ENCODE results near the gene PDE6C. TPM values are rescaled to one million over a fixed set of nuclear protein-coding genes. Genes with fewer than 3 reads are reported as not detected.
A peak's percentile ranks its signal among the peaks of the same experiment; 100 is the strongest.

The PDE6C gene
- total and polyA plus RNA-seq, 4 donors = not detected

DNA sequence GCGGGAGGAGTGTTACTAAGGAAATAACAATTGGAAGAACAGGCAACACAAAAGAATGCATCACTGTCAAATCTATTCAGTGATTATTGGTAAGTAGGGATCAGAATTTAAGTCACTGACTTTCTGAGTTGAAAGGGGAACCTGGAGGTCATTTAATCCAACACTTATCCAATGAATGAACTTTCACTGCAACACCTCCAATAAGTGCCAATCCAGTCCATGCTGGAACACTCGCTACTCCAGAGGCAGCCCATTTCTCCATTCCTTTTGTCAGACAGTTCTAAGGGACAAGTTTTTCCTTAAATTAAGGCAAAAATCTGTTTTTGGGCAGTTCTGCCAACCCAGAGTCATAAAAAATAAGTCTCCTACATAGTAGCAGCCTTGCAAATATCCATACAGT is 60.6 kb downstream of the PDE6C start:
- no peaks in the 10 kb centered on the region for H3K27me3 ChIP-seq (ENCODE audit: control insufficient read depth in 4 of 4, insufficient read depth in 4 of 4, low read length in 3 of 4)
- H3K9me3 ChIP-seq (ENCODE audit: control insufficient read depth in 4 of 4, low read length in 3 of 4) = no peaks in the 10 kb centered on the region
- H3K9ac ChIP-seq (ENCODE audit: low read depth in 1 of 2, low read length in 2 of 2) = no peak overlapping the region
- WGBS = 48% methylated on average over 2 of the region's 2 CpGs
- DNase-seq (ENCODE audit: low spot score) = no peak
- peaks cover 0 to 3% (median 1%) of the 10 kb centered on the region in 4 donors for H3K36me3 ChIP-seq (ENCODE audit: control insufficient read depth in 4 of 4, insufficient read depth in 3 of 4, low read depth in 1 of 4, low read length in 3 of 4)
- TF ChIP-seq YY1 (IDR thresholded peaks at IDR 0.05) (no peak), RXRA (IDR thresholded peaks at IDR 0.05) (peak; percentile 5 to 14), NR2F2 (IDR thresholded peaks at IDR 0.05) (no peak), EGR1 (IDR thresholded peaks at IDR 0.05; ENCODE audit: low read depth in 2 of 2) (no peak), SP1 (IDR thresholded peaks at IDR 0.05) (no peak), FOXA2 (IDR thresholded peaks at IDR 0.05) (no peak), HNF4A (conservative IDR thresholded peaks at IDR 0.05) (peak in 1 of 2 donors; percentile 7), JUND (IDR thresholded peaks at IDR 0.05) (no peak), FOXA1 (IDR thresholded peaks at IDR 0.05) (no peak)
- TF ChIP-seq, protein P1, sequence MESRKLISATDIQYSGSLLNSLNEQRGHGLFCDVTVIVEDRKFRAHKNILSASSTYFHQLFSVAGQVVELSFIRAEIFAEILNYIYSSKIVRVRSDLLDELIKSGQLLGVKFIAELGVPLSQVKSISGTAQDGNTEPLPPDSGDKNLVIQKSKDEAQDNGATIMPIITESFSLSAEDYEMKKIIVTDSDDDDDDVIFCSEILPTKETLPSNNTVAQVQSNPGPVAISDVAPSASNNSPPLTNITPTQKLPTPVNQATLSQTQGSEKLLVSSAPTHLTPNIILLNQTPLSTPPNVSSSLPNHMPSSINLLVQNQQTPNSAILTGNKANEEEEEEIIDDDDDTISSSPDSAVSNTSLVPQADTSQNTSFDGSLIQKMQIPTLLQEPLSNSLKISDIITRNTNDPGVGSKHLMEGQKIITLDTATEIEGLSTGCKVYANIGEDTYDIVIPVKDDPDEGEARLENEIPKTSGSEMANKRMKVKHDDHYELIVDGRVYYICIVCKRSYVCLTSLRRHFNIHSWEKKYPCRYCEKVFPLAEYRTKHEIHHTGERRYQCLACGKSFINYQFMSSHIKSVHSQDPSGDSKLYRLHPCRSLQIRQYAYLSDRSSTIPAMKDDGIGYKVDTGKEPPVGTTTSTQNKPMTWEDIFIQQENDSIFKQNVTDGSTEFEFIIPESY (IDR thresholded peaks at IDR 0.05) = no peak
- TF ChIP-seq, protein P2, sequence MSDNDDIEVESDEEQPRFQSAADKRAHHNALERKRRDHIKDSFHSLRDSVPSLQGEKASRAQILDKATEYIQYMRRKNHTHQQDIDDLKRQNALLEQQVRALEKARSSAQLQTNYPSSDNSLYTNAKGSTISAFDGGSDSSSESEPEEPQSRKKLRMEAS (IDR thresholded peaks at IDR 0.05) = no peak
- TF ChIP-seq, protein P3, sequence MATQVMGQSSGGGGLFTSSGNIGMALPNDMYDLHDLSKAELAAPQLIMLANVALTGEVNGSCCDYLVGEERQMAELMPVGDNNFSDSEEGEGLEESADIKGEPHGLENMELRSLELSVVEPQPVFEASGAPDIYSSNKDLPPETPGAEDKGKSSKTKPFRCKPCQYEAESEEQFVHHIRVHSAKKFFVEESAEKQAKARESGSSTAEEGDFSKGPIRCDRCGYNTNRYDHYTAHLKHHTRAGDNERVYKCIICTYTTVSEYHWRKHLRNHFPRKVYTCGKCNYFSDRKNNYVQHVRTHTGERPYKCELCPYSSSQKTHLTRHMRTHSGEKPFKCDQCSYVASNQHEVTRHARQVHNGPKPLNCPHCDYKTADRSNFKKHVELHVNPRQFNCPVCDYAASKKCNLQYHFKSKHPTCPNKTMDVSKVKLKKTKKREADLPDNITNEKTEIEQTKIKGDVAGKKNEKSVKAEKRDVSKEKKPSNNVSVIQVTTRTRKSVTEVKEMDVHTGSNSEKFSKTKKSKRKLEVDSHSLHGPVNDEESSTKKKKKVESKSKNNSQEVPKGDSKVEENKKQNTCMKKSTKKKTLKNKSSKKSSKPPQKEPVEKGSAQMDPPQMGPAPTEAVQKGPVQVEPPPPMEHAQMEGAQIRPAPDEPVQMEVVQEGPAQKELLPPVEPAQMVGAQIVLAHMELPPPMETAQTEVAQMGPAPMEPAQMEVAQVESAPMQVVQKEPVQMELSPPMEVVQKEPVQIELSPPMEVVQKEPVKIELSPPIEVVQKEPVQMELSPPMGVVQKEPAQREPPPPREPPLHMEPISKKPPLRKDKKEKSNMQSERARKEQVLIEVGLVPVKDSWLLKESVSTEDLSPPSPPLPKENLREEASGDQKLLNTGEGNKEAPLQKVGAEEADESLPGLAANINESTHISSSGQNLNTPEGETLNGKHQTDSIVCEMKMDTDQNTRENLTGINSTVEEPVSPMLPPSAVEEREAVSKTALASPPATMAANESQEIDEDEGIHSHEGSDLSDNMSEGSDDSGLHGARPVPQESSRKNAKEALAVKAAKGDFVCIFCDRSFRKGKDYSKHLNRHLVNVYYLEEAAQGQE (IDR thresholded peaks at IDR 0.05) = no peak
- peak overlapping the region; percentile 49 to 63 for H3K27ac ChIP-seq (ENCODE audit: low read depth in 1 of 2, low read length in 2 of 2)
- H3K4me1 ChIP-seq (ENCODE audit: control insufficient read depth in 4 of 4, insufficient read depth in 4 of 4, low read length in 3 of 4) = peaks cover 3 to 54% (median 44%) of the 10 kb centered on the region in 4 donors
- H3K4me3 ChIP-seq (ENCODE audit: low read depth in 1 of 3, low read length in 3 of 3) = no peak overlapping the region

DNA sequence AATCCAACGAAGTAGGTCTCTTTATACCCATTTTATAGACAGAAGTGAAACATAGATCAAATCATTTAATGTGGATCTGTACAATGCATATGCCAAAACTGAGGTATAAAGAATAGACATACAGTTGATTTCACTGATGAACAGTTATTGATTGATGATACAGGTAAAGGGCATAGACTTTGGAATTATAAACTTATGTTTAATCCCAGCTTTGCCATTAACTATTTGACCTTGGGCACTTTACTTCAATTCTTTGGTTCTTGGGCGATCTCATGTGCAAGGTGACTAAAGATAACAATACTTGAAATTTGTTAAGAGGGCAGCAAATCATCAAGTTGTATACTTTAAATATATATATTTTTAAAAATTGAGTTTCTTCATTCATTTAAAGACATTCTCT is 61.5 kb downstream of the PDE6C start:
- H3K36me3 ChIP-seq (ENCODE audit: control insufficient read depth in 4 of 4, insufficient read depth in 3 of 4, low read depth in 1 of 4, low read length in 3 of 4) = peaks cover 0 to 5% (median 1%) of the 10 kb centered on the region in 4 donors
- WGBS = 61% methylated on average over 2 of the region's 2 CpGs

More for the DNA sequence above, 61.5 kb downstream of the PDE6C start:
- Histone ChIP-seq H3K9ac (ENCODE audit: low read depth in 1 of 2, low read length in 2 of 2) (no peak overlapping the region), H3K27me3 (ENCODE audit: control insufficient read depth in 4 of 4, insufficient read depth in 4 of 4, low read length in 3 of 4) (no peaks in the 10 kb centered on the region), H3K4me3 (ENCODE audit: low read depth in 1 of 3, low read length in 3 of 3) (no peak overlapping the region), H3K4me1 (ENCODE audit: control insufficient read depth in 4 of 4, insufficient read depth in 4 of 4, low read length in 3 of 4) (peaks cover 3 to 51% (median 40%) of the 10 kb centered on the region in 4 donors), H3K9me3 (ENCODE audit: control insufficient read depth in 4 of 4, low read length in 3 of 4) (no peaks in the 10 kb centered on the region), H3K27ac (ENCODE audit: low read depth in 1 of 2, low read length in 2 of 2) (peak overlapping the region in 1 of 2 donors; percentile 49)
- DNase-seq (ENCODE audit: low spot score) = no peak
- TF ChIP-seq, protein P2 (IDR thresholded peaks at IDR 0.05) = peak; percentile 17
- TF ChIP-seq, protein P3 (IDR thresholded peaks at IDR 0.05) = no peak
- TF ChIP-seq, protein P4, sequence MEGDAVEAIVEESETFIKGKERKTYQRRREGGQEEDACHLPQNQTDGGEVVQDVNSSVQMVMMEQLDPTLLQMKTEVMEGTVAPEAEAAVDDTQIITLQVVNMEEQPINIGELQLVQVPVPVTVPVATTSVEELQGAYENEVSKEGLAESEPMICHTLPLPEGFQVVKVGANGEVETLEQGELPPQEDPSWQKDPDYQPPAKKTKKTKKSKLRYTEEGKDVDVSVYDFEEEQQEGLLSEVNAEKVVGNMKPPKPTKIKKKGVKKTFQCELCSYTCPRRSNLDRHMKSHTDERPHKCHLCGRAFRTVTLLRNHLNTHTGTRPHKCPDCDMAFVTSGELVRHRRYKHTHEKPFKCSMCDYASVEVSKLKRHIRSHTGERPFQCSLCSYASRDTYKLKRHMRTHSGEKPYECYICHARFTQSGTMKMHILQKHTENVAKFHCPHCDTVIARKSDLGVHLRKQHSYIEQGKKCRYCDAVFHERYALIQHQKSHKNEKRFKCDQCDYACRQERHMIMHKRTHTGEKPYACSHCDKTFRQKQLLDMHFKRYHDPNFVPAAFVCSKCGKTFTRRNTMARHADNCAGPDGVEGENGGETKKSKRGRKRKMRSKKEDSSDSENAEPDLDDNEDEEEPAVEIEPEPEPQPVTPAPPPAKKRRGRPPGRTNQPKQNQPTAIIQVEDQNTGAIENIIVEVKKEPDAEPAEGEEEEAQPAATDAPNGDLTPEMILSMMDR (IDR thresholded peaks at IDR 0.05; ENCODE audit: low read depth, low read length, missing input control) = no peak
- TF ChIP-seq HNF4G (IDR thresholded peaks at IDR 0.05) (peak; percentile 47), GABPA (IDR thresholded peaks at IDR 0.05 in 1 of 2, conservative IDR thresholded peaks at IDR 0.05 in 1 of 2) (no peak), JUND (IDR thresholded peaks at IDR 0.05) (no peak), NR2F2 (IDR thresholded peaks at IDR 0.05) (no peak), RXRA (IDR thresholded peaks at IDR 0.05) (peak; percentile 29 to 34), YY1 (IDR thresholded peaks at IDR 0.05) (no peak), HNF4A (conservative IDR thresholded peaks at IDR 0.05) (peak; percentile 77), SP1 (IDR thresholded peaks at IDR 0.05) (no peak)
- TF ChIP-seq, protein P1 (IDR thresholded peaks at IDR 0.05) = no peak
